SK-N-SH (cell line): ENCODE results near the gene RGS14. TPM values are rescaled to one million over a fixed set of nuclear protein-coding genes. Genes with fewer than 3 reads are reported as not detected.

ENCODE experiments used
- CTCF ChIA-PET: fragments of 300-600, 350-600 bp; formaldehyde crosslinking; extraction: SDS; loops from one replicate; lab custom pipeline; 2021; lab: Yijun Ruan, JAX
- POLR2A ChIA-PET: fragments of 350-600 bp; sonication (Branson Sonifier 250); formaldehyde crosslinking; extraction: SDS; loops from one replicate; lab custom pipeline; 2020; ENCODE audit warnings: antibody characterized with exemption, inconsistent platforms; lab: Yijun Ruan, JAX
- DNase-seq: peaks from one replicate; pipeline ENCODE4 v3.0.0; 2012
- H2AFZ ChIP-seq: fragments of 200-600 bp; sonication (generic); 2 replicates; pipeline ENCODE4 v1.8.1; 2016; ENCODE audit warnings: antibody characterized with exemption, mild to moderate bottlenecking, low read depth
- H3F3A ChIP-seq: fragments of 200-600 bp; sonication (generic); replicated peaks from 2 replicates; pipeline ENCODE3; 2016; ENCODE audit warnings: antibody characterized with exemption, mild to moderate bottlenecking; ENCODE audit not compliant: insufficient read depth
- H3K27ac ChIP-seq, 2 experiments: fragments of 200-500 bp in 1 of 2; fragments of 200-600 bp in 1 of 2; sonication (Bioruptor generic) in 1 of 2; sonication (generic), shearing (Covaris generic) in 1 of 2; 2 replicates each; pipeline versions ENCODE4 v1.5.1 to v1.6.1; 2014 to 2016; ENCODE audit warnings: low read depth in 2 of 2, inconsistent platforms in 1 of 2, low read length in 1 of 2, mild to moderate bottlenecking in 1 of 2, mixed read lengths in 1 of 2
- H3K27me3 ChIP-seq: fragments of 200-600 bp; sonication (generic), shearing (Covaris generic); 2 replicates; pipeline ENCODE4 v1.6.1; 2016; ENCODE audit warnings: mixed run types; ENCODE audit not compliant: insufficient read depth
- H3K36me3 ChIP-seq, 2 experiments: fragments of 200-500 bp in 1 of 2; fragments of 200-600 bp in 1 of 2; sonication (Bioruptor generic) in 1 of 2; sonication (generic) in 1 of 2; replicated peaks in 1 of 2; 2 replicates each; pipeline versions ENCODE3 to v1.5.1; 2014 to 2016; ENCODE audit warnings: low read length in 1 of 2, mild to moderate bottlenecking in 1 of 2; ENCODE audit not compliant: insufficient read depth in 2 of 2, control insufficient read depth in 1 of 2
- H3K4me1 ChIP-seq, 2 experiments: fragments of 200-500 bp in 1 of 2; fragments of 200-600 bp in 1 of 2; sonication (Bioruptor generic) in 1 of 2; sonication (generic), shearing (Covaris generic) in 1 of 2; 2 replicates each; pipeline versions ENCODE4 v1.5.1 to v1.6.1; 2014 to 2016; ENCODE audit warnings: low read depth in 1 of 2, low read length in 1 of 2, mixed run types in 1 of 2; ENCODE audit not compliant: insufficient read depth in 2 of 2, control insufficient read depth in 1 of 2
- H3K4me2 ChIP-seq: fragments of 200-600 bp; sonication (generic), shearing (Covaris generic); 2 replicates; pipeline ENCODE4 v1.6.1; 2017; ENCODE audit warnings: mixed run types
- H3K4me3 ChIP-seq, 2 experiments: fragments of 200-500 bp in 1 of 2; fragments of 200-600 bp in 1 of 2; sonication (Bioruptor generic) in 1 of 2; sonication (generic), shearing (Covaris generic) in 1 of 2; 2 replicates each; pipeline versions ENCODE4 v1.5.1 to v1.8.1; 2014 to 2016; ENCODE audit warnings: low read depth in 2 of 2, inconsistent platforms in 1 of 2, low read length in 1 of 2, mild to moderate bottlenecking in 1 of 2, mixed read lengths in 1 of 2, moderate library complexity in 1 of 2
- H3K79me2 ChIP-seq: fragments of 200-600 bp; sonication (generic); 2 replicates; pipeline ENCODE4 v1.8.1; 2017; ENCODE audit warnings: mild to moderate bottlenecking; ENCODE audit not compliant: insufficient read depth
- H3K9ac ChIP-seq: fragments of 200-600 bp; sonication (generic); 2 replicates; pipeline ENCODE4 v1.6.1; 2017; ENCODE audit warnings: mixed run types
- H3K9me2 ChIP-seq: fragments of 200-600 bp; sonication (generic); 2 replicates; pipeline ENCODE4 v1.6.1; 2017; ENCODE audit warnings: mixed run types
- H3K9me3 ChIP-seq: fragments of 200-600 bp; sonication (generic); 2 replicates; pipeline ENCODE4 v1.6.1; 2017; ENCODE audit warnings: mixed run types, mild to moderate bottlenecking, moderate library complexity
- H4K20me1 ChIP-seq: fragments of 200-600 bp; sonication (generic); 2 replicates; pipeline ENCODE4 v1.6.1; 2017; ENCODE audit warnings: mild to moderate bottlenecking, mixed run types; ENCODE audit not compliant: insufficient read depth
- CHD2 ChIP-seq: fragments of 150-350 bp; IDR thresholded peaks from 2 replicates; pipeline ENCODE4 v1.6.1; 2018; ENCODE audit warnings: low read length; ENCODE audit not compliant: partially characterized antibody
- EZH2phosphoT487 ChIP-seq: fragments of 200-600 bp; sonication (generic); IDR thresholded peaks from 2 replicates; pipeline ENCODE4 v1.6.1; 2017; ENCODE audit warnings: low read depth, mixed run types, mild to moderate bottlenecking, antibody characterized with exemption, moderate library complexity, borderline replicate concordance
- FOXJ3 ChIP-seq: sonication (generic); formaldehyde crosslinking; IDR thresholded peaks from 2 replicates; pipeline ENCODE4 v1.5.1; 2020; ENCODE audit warnings: mild to moderate bottlenecking, missing genetic modification reagents
- FOXM1 ChIP-seq: IDR thresholded peaks from 2 replicates; pipeline ENCODE4 v1.4.0; 2012; ENCODE audit warnings: low read depth, mild to moderate bottlenecking
- MEF2A ChIP-seq: IDR thresholded peaks from 2 replicates; pipeline ENCODE4 v1.4.0; 2012; ENCODE audit warnings: low read depth, borderline replicate concordance
- NRF1 ChIP-seq: IDR thresholded peaks from 2 replicates; pipeline ENCODE4 v1.6.1; 2012; ENCODE audit warnings: low read depth, mild to moderate bottlenecking, low read length
- RCOR1 ChIP-seq: fragments of 150-350 bp; IDR thresholded peaks from 2 replicates; pipeline ENCODE4 v1.6.1; 2017; ENCODE audit warnings: antibody characterized with exemption, low read length
- SIN3A ChIP-seq: IDR thresholded peaks from 2 replicates; pipeline ENCODE4 v1.6.1; 2012; ENCODE audit warnings: low read depth, mild to moderate bottlenecking, low read length, moderate library complexity, borderline replicate concordance
- TEAD4 ChIP-seq: IDR thresholded peaks from 2 replicates; pipeline ENCODE4 v1.4.0; 2012; ENCODE audit warnings: mild to moderate bottlenecking, borderline replicate concordance; ENCODE audit not compliant: insufficient read depth
- YY1 ChIP-seq: IDR thresholded peaks from 2 replicates; pipeline ENCODE4 v1.4.0; 2012; ENCODE audit warnings: low read depth, mild to moderate bottlenecking
- WGBS: methylation state at CpG from one replicate; pipeline ENCODE4 v1.1.6; 2017; ENCODE audit warnings: low lambda C conversion rate; 5-methylcytosine and 5-hydroxymethylcytosine counted together
- polyA plus RNA-seq, 3 experiments: library from polyadenylated mRNA; depleted of rRNA; stranded (reverse); fragments of >200 nt; gene quantifications; 2 replicates each; pipeline ENCODE4 v1.2.3, GENCODE V29; 2012
- TF ChIP-seq, protein P1 (sequence below): IDR thresholded peaks from 2 replicates; pipeline ENCODE4 v1.4.0; 2012; ENCODE audit warnings: low read depth
- TF ChIP-seq, protein P2 (sequence below): IDR thresholded peaks from 2 replicates; pipeline ENCODE4 v1.4.0; 2012; ENCODE audit warnings: low read depth, borderline replicate concordance
- TF ChIP-seq, protein P3 (sequence below): IDR thresholded peaks from 2 replicates; pipeline ENCODE4 v1.6.1; 2012; ENCODE audit warnings: mild to moderate bottlenecking, low read depth, low read length, moderate library complexity
- TF ChIP-seq, protein P4 (sequence below): fragments of 150-350 bp; IDR thresholded peaks from 2 replicates; pipeline ENCODE4 v1.6.1; 2016; ENCODE audit warnings: mild to moderate bottlenecking, low read depth, low read length

Gene RGS14
- polyA plus RNA-seq, 1 of the 3 experiments (the other 2 are of a cell fraction): 26.5 TPM

DNA sequence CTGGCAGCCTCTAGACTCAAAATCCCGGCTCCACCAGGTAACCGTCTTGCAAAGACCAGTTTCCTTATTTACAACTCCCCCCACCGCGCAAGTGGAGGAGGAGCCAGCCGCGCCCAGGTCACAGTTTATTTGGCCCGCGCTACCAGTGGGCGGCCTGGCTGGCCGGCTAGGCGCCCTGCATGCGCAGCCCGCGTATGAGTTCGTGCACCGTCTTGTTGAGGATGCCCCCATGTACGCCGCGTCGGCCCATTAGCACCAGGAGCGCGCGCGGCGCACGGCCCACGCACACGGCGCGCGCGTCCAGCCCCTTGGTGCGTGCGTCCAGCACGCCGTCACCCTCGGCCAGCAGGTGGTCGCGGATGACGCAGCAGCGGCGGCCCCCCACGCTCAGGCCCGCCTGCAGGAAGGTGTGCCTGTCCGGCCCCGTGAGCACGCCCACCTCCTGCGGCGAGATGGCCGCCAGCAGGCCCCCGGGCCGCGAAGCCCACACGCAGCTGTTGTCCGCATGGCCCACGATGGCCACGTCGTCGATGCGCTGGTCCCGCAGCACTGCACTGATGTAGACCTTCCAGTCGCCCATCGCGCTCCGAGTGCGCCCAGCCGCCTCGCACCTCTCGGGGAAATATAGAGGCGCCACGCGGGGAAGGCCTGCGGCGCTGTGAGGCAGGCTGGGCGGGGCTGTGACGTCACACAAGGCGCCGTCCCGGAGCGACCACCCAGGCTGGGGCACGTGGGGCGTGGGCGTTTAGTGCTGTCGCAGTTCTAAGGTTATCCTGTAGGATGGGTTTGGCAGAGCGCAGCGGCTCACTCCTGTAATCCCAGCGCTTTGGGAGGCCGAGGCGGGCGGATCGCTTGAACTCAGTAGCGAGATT lies 42.5 kb downstream of the RGS14 start, which contains the start of gene PFN3:
Gene PFN3, minus strand, starts transcription at position 665 of the 872 bp plus-strand sequence. Its CDS starts 85 bp downstream, at position 580.
- Histone ChIP-seq H2AFZ (no peak within 1 kb of the TSS), H3K4me3 (no peak within 1 kb of the TSS), H3K79me2 (no peaks in the 10 kb centered on the region), H3K4me1 (peaks cover 0 to 24% of the 10 kb centered on the region in 2 experiments; a peak in 1 of 4 replicates), H3K27me3 (no peaks in the 10 kb centered on the region), H3K27ac (no peak within 1 kb of the TSS), H3K9me3 (no peaks in the 10 kb centered on the region), H4K20me1 (no peaks in the 10 kb centered on the region), H3K36me3 (no peaks in the 10 kb centered on the region), H3K9ac (no peak within 1 kb of the TSS), H3K4me2 (no peak within 1 kb of the TSS), H3F3A (peaks cover 8% of the 10 kb centered on the region), H3K9me2 (no peaks in the 10 kb centered on the region)
- WGBS: 95% methylated on average over 76 of the region's 92 CpGs
- CTCF ChIA-PET: interaction anchor here (0.8 to 9.7 kb wide), 3 partner anchors 10 to 56 kb away, joined by 4 to 375 read pairs (median 206); partner anchors contain the start of gene PRR7
- no peak for DNase-seq
- POLR2A ChIA-PET: no interaction called here
- TF ChIP-seq, protein P1, sequence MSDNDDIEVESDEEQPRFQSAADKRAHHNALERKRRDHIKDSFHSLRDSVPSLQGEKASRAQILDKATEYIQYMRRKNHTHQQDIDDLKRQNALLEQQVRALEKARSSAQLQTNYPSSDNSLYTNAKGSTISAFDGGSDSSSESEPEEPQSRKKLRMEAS: no peak
- TF ChIP-seq RCOR1 (no peak), FOXM1 (no peak), CHD2 (no peak), TEAD4 (no peak), MEF2A (no peak), FOXJ3 (CRISPR knock-in tag) (no peak), EZH2phosphoT487 (no peak), YY1 (no peak), SIN3A (no peak), NRF1 (no peak)
- TF ChIP-seq, protein P2, sequence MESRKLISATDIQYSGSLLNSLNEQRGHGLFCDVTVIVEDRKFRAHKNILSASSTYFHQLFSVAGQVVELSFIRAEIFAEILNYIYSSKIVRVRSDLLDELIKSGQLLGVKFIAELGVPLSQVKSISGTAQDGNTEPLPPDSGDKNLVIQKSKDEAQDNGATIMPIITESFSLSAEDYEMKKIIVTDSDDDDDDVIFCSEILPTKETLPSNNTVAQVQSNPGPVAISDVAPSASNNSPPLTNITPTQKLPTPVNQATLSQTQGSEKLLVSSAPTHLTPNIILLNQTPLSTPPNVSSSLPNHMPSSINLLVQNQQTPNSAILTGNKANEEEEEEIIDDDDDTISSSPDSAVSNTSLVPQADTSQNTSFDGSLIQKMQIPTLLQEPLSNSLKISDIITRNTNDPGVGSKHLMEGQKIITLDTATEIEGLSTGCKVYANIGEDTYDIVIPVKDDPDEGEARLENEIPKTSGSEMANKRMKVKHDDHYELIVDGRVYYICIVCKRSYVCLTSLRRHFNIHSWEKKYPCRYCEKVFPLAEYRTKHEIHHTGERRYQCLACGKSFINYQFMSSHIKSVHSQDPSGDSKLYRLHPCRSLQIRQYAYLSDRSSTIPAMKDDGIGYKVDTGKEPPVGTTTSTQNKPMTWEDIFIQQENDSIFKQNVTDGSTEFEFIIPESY: no peak
- TF ChIP-seq, protein P3, sequence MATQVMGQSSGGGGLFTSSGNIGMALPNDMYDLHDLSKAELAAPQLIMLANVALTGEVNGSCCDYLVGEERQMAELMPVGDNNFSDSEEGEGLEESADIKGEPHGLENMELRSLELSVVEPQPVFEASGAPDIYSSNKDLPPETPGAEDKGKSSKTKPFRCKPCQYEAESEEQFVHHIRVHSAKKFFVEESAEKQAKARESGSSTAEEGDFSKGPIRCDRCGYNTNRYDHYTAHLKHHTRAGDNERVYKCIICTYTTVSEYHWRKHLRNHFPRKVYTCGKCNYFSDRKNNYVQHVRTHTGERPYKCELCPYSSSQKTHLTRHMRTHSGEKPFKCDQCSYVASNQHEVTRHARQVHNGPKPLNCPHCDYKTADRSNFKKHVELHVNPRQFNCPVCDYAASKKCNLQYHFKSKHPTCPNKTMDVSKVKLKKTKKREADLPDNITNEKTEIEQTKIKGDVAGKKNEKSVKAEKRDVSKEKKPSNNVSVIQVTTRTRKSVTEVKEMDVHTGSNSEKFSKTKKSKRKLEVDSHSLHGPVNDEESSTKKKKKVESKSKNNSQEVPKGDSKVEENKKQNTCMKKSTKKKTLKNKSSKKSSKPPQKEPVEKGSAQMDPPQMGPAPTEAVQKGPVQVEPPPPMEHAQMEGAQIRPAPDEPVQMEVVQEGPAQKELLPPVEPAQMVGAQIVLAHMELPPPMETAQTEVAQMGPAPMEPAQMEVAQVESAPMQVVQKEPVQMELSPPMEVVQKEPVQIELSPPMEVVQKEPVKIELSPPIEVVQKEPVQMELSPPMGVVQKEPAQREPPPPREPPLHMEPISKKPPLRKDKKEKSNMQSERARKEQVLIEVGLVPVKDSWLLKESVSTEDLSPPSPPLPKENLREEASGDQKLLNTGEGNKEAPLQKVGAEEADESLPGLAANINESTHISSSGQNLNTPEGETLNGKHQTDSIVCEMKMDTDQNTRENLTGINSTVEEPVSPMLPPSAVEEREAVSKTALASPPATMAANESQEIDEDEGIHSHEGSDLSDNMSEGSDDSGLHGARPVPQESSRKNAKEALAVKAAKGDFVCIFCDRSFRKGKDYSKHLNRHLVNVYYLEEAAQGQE: no peak
- TF ChIP-seq, protein P4, sequence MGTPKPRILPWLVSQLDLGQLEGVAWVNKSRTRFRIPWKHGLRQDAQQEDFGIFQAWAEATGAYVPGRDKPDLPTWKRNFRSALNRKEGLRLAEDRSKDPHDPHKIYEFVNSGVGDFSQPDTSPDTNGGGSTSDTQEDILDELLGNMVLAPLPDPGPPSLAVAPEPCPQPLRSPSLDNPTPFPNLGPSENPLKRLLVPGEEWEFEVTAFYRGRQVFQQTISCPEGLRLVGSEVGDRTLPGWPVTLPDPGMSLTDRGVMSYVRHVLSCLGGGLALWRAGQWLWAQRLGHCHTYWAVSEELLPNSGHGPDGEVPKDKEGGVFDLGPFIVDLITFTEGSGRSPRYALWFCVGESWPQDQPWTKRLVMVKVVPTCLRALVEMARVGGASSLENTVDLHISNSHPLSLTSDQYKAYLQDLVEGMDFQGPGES: no peak
